HG03159 (cell line): Measurements from ENCODE around the gene GARIN5B.

ENCODE experiments used
- ATAC-seq: cut with Tn5 transposase; IDR thresholded peaks from one replicate; pipeline ENCODE4 v1.9.1; 2021; ENCODE audit warnings: mild to moderate bottlenecking, moderate library complexity; ENCODE audit not compliant: unreplicated experiment

Gene GARIN5B

DNA sequence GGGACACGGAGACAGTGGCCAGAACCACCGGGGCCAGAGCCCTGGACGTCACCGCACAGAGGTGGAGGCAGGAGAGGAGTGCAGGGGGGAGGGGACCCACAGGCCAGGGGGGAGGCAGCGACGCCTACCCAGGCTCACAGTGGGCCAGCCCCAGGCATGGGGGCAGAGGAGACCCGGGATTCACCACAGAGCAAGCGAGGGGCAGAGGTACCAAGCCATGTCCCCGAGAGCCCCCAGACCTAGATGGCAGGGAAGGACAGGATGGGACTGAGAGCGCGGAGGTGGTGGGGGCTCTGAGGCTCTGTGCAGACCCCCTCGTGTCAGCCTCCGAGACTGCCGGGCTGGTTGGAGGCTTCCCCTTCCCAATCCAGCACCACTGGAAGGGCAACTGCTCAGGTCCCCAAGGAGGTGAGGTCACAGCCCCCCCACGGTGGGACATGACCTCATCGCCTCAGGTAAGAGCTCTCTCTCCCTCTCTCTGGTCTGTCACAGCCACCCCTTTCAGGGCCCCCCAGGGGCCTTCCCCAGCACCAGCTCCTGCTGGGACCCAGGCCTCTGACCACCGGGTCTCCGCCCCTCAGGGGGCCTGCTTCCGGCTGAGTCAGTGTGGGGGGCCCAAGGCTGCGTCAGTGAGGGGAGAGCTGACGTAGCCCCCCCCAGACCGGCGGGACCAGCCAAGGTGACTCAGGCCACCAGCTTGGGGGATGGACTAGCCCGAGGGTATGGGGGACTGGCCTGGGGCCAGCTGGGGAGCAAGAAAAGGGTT, 9.4 kb upstream of the GARIN5B start:
- ATAC-seq, result no peak

DNA sequence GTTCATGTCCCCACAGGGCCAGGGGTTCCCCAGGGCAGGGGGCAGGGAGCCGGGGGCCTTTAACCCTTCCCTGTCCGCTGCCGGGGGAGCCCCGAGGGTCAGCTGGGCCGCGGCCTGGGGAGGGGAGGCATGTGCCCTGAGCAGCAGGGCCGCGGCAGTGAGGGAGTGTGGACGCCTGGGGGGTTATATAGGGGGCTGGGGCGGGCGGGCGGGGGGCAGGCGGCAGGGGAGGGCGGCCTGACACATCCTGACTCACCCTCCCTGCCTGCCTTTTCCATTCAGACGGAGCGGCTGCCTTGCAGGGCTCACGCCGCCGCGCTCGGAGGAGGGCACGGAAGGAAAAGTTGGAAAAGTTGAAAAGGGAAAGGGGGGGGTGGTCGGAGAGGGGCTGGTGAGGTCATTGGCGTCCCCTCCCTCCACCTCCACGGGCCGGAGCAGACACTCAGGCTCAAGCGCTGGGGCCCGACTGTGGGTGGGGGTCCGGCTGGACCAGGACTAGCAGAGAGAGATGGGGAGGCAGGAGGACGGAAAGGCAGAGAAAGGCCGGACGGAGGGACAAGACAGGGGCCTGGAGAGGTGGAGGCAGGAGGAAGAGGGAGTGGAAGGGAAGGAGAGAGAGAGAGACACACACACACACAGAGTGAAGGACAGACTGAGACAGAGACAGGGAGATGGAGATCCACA, 7.4 kb upstream of the GARIN5B start, which contains the start of gene IL11:
Gene IL11 (minus strand): TSS at position 159 of the 684 bp plus-strand sequence. CDS start 153 bp downstream, at position 6.
- no peak for ATAC-seq

DNA sequence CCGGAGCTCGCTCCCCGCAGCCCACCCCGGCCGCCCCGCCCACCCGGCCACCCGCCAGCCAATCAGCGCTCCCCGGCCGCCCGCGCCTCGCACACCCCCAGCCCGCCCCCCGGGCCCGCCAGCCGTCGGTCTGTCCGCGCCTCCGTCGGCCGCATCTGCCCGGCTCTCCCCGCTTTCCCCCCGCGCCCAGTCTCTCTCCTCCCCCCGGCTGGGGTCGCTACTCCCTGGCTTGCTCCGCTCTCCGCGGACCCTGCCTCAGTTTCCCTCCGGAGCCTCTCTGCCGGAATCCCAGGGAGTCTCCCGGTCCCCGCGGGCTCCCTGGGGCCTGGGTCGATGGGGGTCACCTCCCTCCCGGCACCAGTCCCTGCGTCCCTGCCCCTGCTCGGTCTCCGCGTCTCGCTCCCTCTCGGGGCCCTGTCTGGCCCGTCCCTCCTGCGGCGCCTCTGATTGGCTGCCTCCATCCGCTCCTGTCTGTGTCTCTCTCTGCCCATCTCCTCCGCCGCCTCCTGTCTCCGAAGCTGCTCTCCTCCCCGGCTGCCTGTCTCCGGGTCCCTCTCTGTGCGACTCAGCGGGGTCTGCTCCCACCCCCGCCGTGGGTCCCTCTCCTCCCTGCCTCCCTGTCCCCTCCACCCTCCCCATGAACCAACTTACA, 6.7 kb upstream of the GARIN5B start:
- no peak for ATAC-seq

DNA sequence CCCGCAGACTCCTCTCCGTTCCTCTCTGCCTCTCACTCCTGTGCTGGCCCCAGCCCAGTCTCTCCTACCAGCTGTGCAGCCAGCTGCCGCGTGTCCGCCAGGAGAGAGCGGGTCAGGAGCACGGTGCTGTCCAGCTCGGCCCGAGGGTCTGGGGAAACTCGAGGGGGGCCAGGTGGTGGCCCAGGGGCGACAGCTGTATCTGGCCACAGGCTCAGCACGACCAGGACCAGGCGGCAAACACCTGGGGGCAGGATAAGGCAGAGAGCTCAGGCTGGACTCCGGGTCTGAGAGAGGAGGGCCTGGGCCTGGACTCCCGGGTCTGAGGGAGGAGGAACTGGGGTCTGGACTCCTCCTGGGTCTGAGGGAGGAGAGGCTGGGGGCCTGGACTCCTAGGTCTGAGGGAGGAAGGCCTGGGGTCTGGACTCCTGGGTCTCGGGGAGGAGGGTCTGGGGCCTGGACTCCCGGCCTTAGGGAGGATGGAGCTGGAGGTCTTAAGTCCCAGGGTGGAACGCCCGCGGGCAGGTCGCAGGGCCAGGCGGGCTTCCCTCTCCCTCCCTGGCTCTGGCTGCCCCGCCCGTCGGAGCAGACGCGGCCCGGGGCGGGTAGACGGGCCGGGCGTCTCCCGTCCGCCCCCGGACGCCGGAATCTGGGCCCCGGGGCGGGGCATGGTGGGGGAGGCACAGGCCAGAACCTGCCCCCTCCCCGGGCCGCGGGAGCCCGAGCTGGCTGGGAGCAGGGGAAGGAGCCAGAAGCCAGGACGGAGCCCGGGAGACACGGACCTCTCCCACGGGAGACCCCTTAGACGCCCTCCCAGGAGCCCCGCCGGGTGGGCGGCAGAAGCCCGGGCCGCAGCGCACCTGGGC, 5.9 kb upstream of the GARIN5B start:
- ATAC-seq, result no peak

DNA sequence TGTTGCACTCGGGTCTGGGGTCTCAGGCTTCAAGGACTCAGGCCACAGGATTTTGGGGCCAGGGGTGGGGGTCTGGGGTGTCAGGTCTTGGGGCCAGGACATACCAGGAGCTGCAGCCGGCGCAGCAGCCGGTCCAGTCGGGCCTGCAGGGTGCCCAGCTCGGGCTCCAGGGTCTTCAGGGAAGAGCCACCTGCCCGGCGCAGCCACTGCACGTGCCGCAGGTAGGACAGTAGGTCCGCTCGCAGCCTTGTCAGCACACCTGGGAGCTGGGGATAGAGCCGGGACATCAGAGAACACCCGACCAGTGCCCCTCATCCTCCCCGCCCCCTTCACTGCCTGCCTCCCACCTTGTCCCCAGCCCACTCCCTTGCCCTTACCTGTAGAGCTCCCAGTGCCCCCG, 5.0 kb upstream of the GARIN5B start:
- no peak for ATAC-seq

DNA sequence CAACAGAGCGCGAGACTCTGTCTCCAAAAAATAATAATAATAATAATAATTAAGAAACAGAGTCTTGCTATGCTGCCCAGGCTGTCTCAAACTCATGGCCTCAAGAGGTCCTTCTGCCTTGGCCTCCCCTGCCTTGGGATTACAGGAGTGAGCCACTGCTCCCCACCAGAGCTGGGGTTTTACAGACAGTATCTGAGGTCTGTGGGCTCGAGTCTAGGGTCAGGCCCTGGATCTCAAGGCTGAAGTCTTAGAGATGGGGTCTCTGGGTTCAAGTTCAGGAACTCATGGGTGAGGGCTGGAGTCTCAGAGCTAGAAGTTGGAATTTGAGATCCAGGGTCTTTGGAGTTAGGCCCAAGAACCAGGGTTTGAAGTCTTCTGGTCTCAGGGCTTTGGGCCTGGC, 3.7 kb upstream of the GARIN5B start:
- no peak for ATAC-seq

DNA sequence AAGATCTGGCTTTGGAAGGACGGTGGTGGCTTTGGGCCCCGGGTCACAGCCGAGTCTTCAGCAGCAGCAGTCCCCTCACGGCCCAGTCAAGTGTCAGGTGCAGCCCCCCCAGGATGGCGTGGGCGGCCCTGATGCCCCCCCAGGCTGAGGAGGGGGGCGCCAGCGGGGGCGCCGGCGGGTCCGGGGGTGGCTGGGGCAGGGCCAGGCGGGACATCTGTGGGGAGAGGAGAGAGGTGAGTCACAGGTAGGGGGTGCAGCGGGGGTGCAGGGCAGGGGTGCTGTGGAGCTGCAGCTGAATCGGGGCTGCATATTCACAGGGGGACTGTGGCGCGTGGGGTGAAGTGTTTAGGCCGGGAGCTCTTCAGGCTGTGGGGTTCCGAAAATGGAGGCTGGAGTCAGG, 2.9 kb upstream of the GARIN5B start:
- no peak for ATAC-seq

DNA sequence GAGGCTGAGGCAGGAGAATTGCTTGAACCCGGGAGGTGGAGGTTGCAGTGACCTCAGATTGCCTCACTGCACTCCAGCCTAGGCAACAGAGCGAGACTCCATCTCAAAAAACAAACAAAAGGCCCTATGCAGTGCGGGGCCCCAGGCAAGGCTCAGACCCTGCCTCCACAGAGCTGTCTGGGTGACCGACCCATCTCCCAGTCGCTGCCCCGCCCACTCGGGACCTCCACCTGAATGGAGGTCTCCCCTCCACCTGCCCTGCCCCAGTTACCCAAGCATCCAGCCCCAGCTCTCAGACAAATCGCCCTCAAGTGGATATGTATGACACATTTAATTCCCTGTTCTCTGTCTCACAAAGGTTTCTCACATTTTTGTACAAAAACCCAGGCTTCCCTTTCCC, 2.2 kb upstream of the GARIN5B start:
- no peak for ATAC-seq

DNA sequence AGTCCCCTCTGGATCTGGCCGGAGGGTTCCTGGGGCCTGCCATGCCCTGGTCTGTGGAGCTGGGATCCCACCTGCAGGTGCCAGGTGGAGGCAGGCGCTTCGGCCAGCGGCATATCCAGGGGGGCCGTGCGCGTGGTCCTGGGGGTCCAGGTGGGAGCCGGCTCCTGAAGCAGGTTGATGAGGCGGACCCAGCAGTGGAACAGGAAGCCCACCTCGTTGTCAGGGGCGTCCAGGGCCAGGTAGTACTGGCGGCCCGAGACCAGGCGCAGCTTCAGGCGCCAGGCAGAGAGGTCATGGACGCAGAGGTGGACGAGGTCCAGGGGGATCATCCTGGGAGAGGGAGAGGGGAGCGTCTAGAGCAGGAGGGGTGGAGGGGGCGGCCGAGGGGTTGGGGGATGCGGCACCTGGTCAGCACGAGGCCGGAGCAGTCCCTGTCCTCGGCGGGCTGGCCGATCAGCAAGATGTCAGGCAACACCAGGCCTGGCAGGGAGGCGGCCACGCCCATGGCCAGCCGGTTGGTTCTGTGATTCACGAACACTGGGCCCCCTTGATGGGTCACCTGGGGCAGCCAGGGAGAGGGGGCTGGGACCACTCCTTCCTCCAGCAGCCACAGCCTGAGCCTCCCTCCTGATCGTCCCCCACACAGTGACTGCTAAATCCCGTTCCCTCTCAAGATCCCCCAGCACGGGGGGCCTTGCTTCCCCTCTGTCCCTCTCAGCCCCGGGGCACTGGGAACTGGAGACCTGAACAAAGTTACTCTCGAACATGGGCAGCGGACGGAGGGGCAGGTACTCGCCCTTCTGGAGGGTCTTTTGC, 678 bp downstream of the GARIN5B start:
- no peak for ATAC-seq

DNA sequence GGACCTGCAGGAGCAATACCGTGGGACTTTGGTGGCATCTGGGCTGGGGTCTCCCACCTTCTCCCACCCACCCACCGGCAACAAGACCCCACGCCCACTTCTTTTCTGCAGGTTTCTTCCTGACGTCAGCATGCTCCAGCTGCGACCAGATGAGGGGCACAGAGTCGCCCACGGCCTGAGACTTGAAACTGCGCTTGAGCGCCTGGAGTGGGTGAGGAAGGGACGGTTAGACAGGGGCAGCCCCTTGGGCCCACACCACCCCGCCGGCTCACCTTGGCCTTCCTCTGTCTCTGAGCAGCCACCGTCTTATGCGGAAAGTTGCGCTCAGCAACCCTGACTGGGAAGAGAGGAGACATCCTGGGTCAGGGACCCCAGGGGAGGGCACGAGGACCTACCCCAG, 2.2 kb downstream of the GARIN5B start:
- ATAC-seq, result no peak

DNA sequence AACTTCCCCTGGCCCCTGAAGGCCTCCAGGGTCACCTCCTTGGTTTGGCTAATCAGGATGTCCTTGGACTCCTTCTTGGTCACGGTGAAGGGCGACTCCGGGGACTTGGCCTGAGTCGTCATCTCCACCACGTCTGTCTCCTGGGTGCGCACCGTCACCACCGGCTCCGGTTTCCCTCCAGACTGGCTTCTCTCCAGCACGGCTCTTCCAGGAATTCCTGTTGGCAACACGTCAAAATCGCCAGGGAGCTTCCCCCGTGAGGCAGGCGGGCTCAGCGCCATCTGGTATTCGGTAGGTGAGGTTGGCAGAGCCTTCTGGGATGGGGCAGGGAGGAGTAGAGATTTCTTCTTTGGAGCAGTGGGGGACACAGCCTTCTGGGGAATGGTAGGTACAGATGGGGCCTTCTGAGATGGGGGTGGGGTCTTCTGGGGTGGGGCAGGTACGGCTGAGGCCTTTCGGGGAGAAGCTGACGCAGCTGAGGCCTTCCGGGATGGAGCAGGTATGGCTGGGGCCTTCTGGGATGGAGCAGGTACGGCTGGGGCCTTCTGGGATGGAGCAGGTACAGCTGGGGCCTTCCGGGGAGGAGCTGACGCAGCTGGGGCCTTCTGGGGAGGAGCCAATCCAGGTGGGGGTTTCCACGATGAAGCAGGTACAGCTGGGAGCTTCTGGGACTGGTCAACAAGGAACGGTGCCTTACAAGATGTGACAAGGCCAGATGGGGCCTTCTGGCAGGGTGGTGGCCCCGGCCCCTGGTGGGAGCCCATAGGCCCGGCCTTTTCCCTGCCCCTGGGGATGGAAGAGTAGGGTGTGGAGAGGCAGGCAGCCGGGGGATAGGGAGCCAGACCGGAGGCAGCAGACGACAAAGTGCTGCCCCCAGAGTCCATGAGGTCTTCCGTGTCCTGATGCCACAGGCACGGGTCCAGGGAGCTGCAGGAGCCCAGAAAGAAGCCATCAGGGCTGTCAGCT, 3.8 kb downstream of the GARIN5B start:
- no peak for ATAC-seq

DNA sequence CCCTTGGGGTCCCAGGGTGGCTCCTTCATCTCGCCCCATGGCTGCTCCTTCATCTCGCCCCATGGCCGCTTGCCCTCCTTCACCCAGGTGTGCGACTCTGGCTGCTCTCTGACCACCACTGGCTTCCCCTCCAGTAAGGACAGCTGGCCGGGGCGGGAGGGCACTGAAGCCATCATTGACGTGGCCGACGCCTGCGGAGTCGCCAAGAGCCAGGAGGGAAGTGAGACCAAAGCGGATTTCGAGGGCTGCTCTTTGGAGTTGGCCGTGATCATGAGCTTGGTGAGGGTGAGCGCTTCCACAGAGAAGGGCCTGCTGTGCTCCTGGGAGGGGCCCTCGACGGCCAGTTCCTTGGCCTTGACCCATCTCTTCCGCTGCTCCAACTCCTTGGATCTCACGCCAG, 4.6 kb downstream of the GARIN5B start:
- ATAC-seq, result no peak

DNA sequence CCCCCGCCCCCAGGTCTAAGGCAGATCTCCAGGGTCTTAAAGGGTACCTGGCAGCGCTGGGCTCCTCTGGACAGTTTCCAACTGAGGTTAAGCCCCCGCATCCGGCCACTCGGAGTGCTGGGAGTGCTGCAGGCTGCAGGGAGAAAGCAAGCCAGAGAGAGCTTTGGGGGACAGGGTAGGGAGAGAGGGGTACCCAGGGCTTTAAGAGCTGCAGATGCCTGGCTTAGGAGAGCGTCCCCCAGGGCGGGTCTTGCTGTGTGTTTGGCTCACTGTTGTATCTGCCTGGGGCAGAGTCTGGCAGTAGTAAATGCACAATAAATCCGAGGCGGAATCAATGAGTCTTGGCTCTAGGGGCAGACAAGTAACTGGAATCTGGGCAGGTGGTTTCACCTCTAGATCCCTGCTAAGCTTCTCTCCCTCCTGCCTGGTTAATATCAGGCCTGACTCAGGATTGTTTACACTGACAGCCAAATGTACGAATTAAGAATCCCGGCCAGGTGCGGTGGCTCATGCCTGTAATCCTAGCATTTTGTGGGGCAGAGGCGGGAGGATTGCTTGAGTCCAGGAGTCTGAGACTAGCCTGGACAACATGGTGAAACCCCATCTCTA, 7.7 kb downstream of the GARIN5B start:
- ATAC-seq, result no peak

DNA sequence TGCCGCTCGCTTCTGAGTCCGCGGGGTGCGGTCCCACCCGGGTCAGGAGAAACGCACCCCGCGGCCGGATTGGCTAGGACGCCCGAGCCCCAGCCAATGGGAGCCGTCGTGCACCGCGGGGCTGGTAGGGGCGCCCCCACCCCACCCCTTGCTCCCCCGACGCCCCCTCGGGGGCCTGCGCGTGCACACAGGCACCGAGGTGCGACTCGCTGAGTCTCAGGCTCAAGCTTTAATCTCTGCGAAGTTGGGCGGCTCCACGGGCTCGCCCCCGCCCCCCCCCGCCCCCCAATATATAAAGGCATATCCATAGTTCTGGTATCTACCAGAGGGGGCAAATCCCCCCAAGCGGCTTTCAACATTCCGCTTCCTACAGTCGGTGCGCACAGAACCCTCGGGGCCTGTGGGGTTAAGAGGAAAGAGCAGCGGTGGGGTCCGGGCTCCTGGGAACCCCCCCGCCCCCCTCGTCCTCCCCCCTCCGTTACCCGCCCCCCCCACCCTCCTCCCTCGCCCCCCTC, 8.3 kb downstream of the GARIN5B start, which contains the start of gene COX6B2:
Gene COX6B2 (minus strand): TSS at position 22 of the 515 bp plus-strand sequence. CDS start 198 bp downstream, outside the sequence.
- ATAC-seq, result no peak

DNA sequence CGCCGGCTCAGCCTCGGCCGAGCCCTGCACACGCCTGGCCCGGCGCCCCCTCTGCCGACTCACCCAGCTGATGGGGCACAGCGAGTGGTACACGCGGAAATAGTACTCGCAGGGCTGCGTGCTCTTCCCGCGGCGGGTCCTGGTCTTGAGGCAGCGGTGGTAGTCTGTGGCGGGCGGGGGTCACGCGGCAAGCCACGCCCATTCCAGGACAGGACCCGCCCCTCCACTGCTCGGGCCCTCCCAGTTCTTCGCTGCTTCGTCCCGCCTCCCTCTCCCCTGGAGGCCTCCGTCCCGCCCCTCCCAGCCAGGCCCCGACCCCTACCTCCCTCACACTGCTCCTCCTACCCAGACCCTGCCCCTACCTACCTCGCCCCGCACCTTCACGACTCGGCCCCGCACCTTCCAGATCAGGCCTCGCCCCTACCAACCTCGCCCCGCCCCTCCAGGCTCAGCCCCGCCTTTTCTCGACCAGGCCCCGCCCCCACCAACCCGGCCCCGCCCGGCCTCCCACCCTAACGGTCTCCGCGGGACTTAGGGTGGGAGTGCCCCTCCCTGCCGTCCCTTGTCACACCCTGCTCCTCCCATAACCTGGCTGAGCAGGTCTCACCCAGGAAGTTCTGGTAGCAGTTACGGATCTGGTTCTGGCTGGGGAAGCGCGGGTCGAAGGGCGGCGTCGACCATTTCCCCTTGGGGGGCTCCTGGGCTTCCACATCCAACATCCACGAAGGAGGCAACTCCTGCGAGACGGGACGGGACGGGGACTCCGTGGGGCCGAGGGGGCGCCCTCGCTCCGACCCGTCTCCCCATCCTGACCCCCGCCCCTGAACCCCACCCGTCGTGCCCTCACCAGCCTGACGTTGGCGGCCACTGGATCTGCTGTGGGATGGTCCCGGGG, 9.0 kb downstream of the GARIN5B start:
- no peak for ATAC-seq

DNA sequence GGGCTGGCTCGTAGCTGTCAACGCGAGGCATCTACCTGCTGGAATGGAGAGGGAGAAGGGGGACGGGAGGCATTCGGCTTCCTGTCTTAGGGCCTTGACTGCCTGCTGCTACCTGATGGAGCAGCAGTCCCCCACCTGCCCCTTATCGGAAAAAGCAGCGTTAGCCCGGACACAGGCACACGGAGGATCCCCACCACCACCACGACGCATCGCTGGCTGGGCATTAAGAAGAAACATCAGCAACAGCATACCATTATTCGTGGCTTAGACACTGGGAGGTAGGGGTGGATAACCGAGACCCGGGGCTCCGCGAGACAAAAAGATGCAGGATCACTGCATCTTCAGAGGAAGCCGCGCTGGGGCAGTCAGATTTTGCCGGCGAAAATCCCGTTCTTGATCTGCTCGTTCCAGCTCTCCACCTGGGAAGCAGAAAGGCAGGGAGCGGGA, 9.7 kb downstream of the GARIN5B start:
- ATAC-seq, result no peak

DNA sequence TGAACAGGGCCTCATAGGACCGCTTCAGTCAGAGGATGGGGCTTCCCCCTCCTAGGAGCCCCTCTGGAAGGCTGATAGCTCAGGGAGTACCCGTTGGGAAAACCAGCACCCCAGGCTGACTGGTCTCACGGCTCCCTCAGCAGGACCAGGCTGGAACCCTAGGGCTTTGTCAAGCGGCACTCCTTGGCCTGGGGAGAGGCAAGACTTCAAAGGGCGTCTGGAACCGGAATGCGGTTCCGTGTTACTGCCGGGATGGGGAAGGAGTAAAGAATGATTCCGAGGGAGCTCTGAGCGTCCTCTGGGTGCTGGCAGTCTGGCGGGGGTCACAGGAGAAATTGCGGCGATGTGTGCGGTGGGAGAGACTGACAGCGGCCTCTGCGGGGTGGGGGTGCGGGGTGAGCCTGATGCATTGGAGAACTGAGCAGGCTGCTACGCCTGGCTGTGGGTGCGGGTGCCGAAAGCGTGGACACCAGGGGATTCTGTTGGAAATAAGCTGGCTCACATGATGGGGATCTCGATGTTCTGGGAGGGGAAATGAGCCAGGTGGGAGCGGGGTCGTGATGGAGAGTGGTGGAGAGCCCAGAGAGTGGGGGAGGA, 10.4 kb downstream of the GARIN5B start:
- no peak for ATAC-seq
